COR-L47 (cell line): ENCODE data around the gene PGS1.

Experiments used
- DNase-seq: peaks from one replicate; lab custom pipeline; 2025; lab: John Stamatoyannopoulos, UW

The PGS1 gene

DNA sequence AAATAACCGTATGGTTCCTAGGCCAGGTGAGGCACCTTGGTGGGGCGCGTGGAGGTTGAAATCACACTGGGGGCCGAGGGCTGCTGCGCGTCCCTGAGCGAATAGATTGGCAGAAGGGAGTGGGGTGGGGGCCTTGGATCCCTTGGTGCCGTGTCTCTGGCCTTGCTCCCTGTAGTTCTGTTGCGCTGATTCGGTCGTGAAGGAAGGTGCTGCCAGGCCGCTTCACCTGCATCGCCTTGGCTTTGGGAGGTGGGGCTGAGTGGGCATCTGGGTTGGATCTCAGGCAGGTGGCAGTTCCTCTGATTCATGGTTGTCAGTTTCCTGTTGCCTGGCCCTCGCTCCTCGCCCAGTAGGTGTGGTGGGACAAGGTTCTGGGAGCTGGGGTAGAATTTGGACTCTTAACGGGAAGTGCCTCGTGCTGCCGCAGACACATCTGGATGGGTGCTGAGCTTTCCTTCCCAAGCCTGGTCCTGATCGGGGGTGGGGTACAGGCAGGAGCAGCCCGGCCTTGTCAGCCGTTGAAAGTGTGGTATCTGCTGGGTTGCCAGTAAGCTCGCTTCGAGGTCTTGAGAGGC is 30.1 kb downstream of the PGS1 start:
- no peak for DNase-seq

- DNase-seq: peak; percentile 95
These were observed 30.9 kb downstream of the PGS1 start for GRCh38 chr17:78409191-78409928.

DNA sequence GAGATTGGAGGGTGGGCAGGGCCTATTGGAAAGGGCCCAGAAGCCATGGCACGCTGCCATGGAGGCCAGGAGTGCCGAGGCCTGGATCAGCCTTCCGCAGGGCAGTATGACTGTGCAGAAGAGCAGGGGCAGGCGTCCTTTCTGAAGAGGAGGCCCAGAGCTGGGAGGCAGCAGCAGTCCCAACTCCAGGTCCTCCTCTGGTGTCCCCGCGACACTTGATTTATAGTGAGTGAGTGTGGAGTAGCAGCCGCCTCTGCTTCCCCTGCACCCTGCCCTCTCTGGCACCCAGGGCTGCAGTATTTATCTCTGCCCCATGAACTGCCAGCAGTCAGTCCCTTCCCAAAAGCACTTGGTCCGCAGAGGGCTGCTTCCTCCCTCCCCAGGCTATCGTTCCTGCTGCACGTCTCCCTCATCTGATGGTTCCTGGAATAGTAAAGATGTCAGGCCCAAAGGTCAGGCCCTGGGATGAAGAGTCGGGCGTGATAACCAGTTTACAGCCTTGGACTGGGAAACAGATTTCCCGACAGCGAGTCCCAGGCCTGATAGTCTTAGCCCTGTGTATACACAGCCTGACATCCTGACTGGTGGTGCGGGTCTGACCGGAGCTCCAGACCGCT is 32.9 kb downstream of the PGS1 start:
- no peak for DNase-seq

GRCh38 chr17:78412403-78412802 is 34.0 kb downstream of the PGS1 start:
- no peak for DNase-seq

DNA sequence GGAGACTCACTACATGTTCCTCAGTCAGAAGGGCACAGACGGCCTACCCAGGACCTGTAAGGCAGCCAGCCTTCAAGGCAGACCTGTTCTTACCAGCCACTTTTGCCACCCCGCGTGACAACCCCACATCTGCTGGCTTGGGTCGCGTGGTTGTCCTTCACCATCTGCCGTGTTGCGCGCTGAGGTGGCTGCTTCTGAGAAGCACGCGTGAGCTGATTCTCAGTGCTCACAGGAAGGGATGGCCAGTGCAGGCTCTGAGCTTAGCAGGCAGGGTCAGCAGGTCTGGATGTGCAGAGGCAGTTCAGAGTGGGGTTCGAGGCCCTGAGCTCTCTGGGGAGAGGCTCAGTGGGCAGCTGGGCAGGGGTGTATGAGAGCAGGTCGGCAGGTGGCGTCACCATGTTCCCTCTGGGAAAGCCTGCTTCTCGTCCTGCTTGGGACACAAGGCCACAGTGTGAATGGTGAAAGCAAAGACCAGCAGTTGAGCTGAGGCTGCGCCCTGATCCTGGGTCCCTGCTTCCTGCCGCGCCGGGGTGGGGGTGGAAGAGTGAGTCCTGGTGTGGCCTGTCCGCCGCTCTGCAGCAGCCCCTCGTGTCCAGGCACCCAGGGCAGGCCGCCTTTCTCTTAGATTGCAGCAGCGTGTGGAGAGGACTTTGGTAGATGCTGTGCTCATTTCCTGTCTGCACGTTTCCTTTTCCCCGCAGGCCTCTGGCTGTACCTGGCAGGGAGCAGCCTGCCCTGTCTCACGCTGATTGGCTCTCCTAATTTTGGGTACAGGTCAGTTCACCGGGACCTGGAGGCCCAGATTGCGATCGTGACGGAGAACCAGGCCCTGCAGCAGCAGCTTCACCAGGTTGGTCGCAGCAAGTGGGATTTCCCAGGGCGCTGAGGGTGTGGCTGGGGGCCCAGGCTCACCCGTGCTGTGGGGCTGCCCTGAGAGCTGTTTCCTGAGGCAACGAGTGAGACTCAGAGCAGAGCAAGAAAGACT is 36.0 kb downstream of the PGS1 start:
- no peak for DNase-seq

DNA sequence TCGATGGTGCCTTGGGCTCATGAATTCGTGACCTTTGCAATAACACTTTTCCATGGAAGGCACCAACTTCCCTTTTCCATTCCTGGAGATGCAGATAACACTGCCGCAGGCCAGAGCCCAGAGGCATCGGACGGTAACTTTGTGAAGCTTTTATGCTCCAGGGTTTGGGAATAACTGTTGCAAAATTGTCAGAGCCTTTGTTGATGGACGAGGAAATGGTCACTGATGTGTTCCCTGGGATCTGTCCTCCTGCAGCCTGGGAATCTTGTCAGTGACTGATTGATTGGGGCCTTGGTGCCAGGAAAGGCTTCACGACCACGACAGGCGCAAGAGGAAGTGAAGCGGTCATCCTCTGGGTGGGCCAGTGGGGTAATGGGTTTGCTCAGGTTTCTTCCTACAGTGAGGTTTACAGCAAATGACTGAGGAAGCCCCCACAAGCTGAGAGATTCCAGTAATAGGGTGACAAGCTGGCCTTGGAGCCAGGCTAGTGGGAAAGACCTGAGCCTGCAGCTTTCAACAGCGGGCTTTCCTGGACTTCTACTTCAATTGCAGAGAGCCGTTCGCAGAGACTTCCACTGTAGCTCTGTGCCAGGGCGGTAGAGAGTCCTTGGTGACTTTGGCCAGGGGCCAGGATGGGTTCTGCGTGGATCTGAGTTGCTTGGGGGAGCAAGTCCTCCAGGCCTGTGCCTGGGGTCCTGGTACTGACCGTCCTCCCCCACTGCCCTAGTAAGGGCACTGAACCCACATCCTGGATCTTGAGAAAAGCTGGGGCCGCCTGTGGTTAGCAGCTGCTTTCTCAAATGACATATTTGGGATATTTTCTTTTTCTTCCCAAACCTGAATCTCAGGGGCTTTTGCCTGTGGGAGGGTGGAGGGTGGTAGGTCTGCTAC is 37.6 kb downstream of the PGS1 start:
- DNase-seq: no peak

DNA sequence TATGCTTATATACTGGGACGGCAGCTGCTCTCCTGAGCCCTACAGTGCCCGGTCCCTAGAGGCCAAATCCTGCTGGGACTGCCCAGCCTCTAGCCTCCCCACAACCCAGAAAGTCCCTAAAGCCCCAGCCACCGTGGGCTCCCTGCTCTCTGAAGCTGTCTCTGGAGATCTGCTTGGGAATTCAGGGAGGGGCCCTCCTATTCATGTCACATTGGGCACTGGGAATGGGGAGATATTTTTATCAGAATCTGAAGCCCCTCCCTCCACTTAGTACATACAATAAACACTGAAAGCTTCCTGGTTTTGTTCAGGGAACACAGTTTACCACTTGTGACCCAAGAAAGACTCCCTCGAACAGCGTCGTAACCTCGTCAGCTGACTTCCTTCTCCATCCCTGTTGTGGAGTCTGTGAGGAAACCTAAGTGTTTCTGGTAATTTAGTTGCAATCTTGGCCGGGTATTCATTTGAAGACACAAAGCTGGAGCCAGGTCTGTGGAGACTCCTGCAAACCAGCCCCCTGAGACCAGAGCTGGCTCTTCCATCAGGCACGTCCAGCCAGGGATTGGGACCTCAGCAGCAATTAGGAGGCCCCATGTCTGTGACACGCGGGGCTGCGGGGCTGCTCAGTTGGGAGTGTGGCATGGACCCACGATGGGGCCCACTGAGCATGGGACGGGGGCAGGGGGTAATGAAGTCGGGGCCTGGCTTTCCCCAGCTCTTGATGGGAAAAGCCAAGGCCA is 38.5 kb downstream of the PGS1 start:
- no peak for DNase-seq

DNA sequence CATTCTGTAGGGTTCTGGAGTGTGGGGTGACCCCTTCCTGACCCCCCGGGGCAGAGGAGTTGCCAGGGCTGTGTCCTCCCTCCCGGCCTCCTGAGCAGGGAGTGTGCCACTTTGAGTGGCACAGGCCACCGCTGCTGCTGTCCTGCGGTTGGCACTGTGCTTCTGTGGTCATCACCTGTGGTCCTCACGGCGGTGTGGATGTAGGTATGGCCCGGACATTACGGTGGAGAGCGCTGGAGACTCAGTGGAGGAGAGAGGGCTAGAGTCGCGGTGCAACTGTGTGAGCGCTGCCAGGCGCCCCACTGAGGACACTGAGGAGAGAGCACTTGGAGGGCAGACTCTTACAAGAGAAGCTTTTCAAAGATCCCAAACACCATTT is 39.1 kb downstream of the PGS1 start:
- DNase-seq: no peak

DNA sequence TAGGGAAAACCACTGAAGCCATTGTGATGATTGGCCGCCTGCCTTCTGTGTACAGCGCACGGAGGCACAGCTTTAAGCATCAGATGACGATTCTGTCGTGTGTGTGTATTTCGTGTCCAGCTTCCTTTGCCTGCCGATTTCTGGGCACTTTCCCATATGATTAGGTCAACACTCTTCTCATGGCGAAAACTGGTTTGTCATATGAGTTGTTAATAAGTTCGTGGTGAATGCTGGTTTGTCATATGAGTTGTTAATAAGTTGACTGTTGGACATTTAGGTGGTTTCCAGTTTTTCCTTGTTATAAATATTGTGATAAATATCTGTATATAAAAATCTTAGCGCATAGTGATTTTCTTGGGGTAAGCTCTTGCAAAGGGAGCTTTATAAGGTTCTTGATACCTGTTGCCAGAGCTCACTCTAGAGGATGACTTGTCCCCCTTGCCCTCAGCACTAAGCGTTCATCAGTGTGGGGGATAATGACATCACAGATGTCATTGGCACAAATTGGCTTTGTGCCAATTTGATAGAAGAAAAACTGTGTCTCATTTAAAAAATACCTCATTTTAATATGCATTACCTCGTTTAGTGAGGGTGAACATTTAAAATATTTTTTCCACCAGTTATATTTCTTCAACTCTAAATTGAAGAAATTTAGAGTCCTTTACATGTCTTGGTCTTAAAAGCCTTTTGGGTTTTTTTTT is 40.0 kb downstream of the PGS1 start:
- DNase-seq: no peak

- DNase-seq: no peak
These were observed 41.7 kb downstream of the PGS1 start for GRCh38 chr17:78419970-78420815.

DNA sequence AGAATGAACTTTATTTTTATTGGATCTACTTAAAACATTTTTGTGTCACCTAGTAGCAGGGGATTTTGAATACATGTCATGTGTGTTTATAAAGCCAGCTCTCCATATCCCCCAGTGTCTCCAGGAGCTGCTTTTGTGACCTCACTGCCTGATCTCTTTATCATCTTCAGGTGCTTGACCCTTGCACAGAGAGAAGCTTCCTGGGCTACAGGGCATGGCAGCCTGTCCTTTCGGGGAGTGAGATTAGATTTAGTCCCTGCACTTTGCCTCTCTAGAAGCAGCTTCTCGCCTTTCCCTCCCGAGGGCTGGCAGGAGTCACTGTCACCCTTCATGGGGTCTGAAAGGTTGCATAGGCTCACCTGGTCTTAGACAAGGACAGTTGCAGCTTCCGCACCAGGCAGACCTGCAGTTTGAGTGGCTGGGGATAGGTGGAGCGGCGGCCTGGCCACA is 42.7 kb downstream of the PGS1 start:
- no peak for DNase-seq

DNA sequence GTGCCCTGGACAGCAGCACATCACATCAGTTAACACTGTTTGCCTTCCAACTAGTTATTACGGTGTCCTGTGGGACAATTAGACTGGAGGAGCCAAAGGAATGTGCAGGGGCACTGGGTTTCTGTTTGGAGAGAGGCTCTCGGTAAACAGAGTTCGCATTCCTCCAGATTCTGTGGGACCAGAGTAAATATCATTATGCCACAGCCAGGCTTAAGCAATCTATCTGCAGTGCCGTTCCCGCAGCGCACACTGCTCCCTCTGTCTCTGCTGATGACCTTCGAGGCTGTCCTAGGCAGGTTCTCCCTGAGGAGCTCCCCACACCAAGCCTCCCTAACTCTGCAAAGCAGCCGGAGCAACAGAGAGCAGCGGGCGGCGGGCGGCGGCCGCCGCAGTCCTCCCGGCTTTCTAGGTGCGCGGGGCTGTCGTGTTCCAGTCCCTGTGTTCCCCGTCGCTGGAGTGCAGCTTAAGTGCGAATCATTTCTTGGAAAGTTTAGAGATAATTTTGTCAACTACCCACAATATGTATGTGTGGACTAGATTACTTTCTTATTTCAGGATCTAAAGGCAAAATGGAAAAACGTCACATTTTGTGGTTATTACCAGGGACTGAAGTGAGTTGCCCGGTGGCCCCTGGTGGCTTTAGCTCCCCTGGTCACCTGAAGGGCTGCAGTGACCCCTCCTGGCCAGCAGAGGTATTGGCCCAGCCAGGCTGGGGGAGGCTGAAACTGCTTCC is 43.3 kb downstream of the PGS1 start:
- DNase-seq: peak; percentile 49

- no peak for DNase-seq
These were observed 43.8 kb downstream of the PGS1 start for GRCh38 chr17:78422267-78422605.

GRCh38 chr17:78422872-78423588 is 44.6 kb downstream of the PGS1 start:
- DNase-seq: no peak

DNA sequence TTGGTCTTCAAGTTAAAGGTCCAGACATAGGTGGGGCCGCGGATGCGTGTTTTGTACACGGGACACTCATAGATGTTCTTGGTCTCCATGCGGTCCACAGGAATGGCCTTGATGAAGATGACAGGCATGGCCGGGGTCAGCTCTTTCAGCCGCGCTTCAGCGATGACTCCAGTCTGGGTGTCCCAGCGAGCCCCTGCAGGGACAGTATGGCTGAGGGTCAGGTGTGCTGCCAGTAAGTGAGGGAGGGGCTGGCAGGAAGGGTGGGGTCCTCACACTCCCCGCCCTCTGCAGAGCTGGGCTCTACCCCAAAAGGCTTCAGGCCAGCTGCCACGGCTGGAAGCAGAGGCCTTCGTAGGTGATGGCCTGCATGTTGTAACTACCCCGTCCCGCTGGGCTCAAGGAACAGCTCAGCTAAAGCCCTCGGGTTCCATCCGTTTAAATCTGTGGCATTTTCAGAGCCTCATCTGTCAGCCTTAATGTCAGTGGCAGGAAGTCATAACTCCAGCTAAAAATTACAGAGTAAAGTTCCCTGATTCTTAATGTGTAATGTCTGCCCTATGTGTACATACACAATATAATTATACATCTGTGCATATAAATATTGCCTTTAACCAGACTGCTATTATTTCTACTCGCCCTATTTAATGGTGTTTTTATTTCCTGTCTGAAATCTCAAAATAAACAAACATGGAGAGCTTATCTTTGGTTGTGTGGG is 45.7 kb downstream of the PGS1 start:
- DNase-seq: no peak

- DNase-seq: no peak
These were observed 47.0 kb downstream of the PGS1 start for GRCh38 chr17:78425429-78425828.

GRCh38 chr17:78426293-78426879 is 47.9 kb downstream of the PGS1 start:
- no peak for DNase-seq
